ENCODE measurements around the gene MLLT10. TPM values are rescaled to one million over a fixed set of nuclear protein-coding genes. Genes with fewer than 3 reads are reported as not detected.

The MLLT10 gene
- total RNA-seq = 50.5 TPM

GRCh38 chr10:21533467-21534279 lies at the start of gene MLLT10:
TSS of gene MLLT10 (plus strand) at chr10:21534232. CDS start at chr10:21534645, 413 bp downstream.

DNA sequence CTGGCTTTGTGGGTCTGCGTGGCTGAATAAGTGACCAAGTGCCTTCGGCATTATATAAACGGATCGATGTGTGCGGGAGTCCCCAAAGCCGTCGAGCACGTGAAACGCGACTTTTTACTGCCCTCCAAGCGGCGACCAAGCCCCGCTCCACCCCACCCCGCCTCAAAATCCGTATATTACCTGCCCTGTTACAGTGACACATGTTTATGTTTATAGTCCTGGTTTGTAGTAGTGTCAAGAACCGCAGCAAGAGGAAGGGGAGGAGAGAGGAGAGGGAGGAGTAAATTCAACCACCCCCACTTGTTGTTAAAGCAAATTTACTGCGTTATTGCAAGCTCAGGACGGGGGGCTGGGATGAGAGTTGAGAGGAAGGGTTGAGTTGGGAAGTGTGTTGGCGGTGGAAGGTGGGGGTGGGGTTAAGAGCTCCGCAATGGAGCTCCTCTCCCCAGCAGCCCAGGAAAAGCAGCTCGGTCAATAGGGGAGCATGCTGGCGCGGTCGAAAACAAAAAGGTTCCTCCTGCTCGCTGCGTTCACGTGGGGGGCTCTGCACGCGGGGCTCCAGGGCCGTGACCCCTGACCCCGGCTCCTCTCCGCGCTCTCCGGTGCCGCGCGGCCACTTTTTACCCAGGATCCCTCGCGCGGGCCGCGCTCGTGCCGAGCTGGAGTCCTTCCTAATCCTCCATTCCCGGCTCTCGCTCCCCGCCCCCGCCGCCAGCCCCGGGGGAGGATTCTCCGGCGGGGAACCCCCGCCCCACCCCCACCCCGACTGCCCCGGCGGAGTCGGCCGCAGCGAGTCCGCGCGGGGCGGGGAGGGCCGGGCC lies 8.5 kb upstream of the MLLT10 start, which contains the start of gene SKIDA1:
SKIDA1 (minus strand) TSS at position 316 of the 821 bp plus-strand sequence. CDS start 7,860 bp downstream, outside the sequence.

Small RNA genes within 50 kb of the gene (small RNA-seq; reads per million reads assigned to genes)
- gene MIR1915 (0.13 reads per million), gene RN7SKP219 (not detected), gene RNU6-1141P (not detected), gene RNU6-306P (not detected)

Other genes with a start within 250 kb of the MLLT10 start
- 6.9 TPM for gene SKIDA1, start 8.6 kb upstream of the MLLT10 start, total RNA-seq

Measured in diencephalon (tissue), 1 donor.